GM12878 (cell line): ENCODE results near the gene XPNPEP3. TPM values are rescaled to one million over a fixed set of nuclear protein-coding genes. Genes with fewer than 3 reads are reported as not detected.

Source experiments
- CBX5 ChIP-seq: sonication (generic); IDR thresholded peaks from 2 replicates; pipeline ENCODE4 v1.6.1; 2016; ENCODE audit warnings: low read depth, moderate library complexity, mild to moderate bottlenecking, inconsistent platforms
- CREB1 ChIP-seq: IDR thresholded peaks from 2 replicates; pipeline ENCODE4 v1.6.1; 2012; ENCODE audit warnings: low read depth, mild to moderate bottlenecking, inconsistent platforms
- EZH2 ChIP-seq: IDR thresholded peaks from 2 replicates; pipeline ENCODE4 v1.6.1; 2012; ENCODE audit warnings: low read depth, mild to moderate bottlenecking, control low read depth, inconsistent platforms, low read length, borderline replicate concordance; ENCODE audit not compliant: control insufficient read depth
- FOS ChIP-seq: IDR thresholded peaks from 3 replicates; pipeline ENCODE4 v1.6.1; 2011; ENCODE audit warnings: borderline replicate concordance; ENCODE audit not compliant: insufficient read length; ENCODE audit errors: extremely low read depth
- JUNB ChIP-seq: IDR thresholded peaks from 2 replicates; pipeline ENCODE4 v1.6.1; 2016; ENCODE audit warnings: antibody characterized with exemption, mild to moderate bottlenecking
- KLF5 ChIP-seq: fragments of 450-650 bp; IDR thresholded peaks from 2 replicates; pipeline ENCODE4 v1.6.1; 2014; ENCODE audit warnings: mild to moderate bottlenecking; ENCODE audit not compliant: partially characterized antibody
- MEF2A ChIP-seq: IDR thresholded peaks from 2 replicates; pipeline ENCODE4 v1.6.1; 2011; ENCODE audit warnings: low read depth, mild to moderate bottlenecking, low read length, moderate library complexity; ENCODE audit not compliant: insufficient read depth
- MEF2B ChIP-seq: fragments of 450-650 bp; IDR thresholded peaks from 2 replicates; pipeline ENCODE4 v1.6.1; 2018; ENCODE audit warnings: mild to moderate bottlenecking, moderate library complexity; ENCODE audit not compliant: partially characterized antibody, poor library complexity, severe bottlenecking
- RAD51 ChIP-seq: fragments of 450-650 bp; IDR thresholded peaks from 2 replicates; pipeline ENCODE4 v1.6.1; 2016; ENCODE audit warnings: moderate library complexity, mild to moderate bottlenecking, inconsistent platforms
- RUNX3 ChIP-seq: IDR thresholded peaks from 2 replicates; pipeline ENCODE4 v1.6.1; 2012; ENCODE audit warnings: low read length, inconsistent platforms
- SMARCA5 ChIP-seq: fragments of 450-650 bp; IDR thresholded peaks from 2 replicates; pipeline ENCODE4 v1.6.1; 2017; ENCODE audit warnings: mild to moderate bottlenecking
- SUPT20H ChIP-seq: IDR thresholded peaks from 2 replicates; pipeline ENCODE4 v1.6.1; 2011; ENCODE audit warnings: low read depth, mild to moderate bottlenecking, low read length, moderate library complexity, borderline replicate concordance; ENCODE audit not compliant: control insufficient read depth
- TCF7 ChIP-seq: IDR thresholded peaks from 2 replicates; pipeline ENCODE4 v1.6.1; 2014; ENCODE audit warnings: antibody characterized with exemption, borderline replicate concordance
- ZNF24 ChIP-seq: fragments of 450-650 bp; IDR thresholded peaks from 2 replicates; pipeline ENCODE4 v1.6.1; 2017; ENCODE audit warnings: antibody characterized with exemption, mild to moderate bottlenecking
- ZNF384 ChIP-seq: IDR thresholded peaks from 2 replicates; pipeline ENCODE4 v1.6.1; 2012; ENCODE audit warnings: low read depth, mild to moderate bottlenecking, low read length, improper control_type of control experiment, borderline replicate concordance
- ZSCAN29 ChIP-seq: fragments of 450-650 bp; IDR thresholded peaks from 2 replicates; pipeline ENCODE4 v1.6.1; 2017; ENCODE audit warnings: mild to moderate bottlenecking, moderate library complexity
- polyA plus RNA-seq, 11 experiments: library from polyadenylated mRNA; depleted of rRNA in 4 of 11; unstranded in 6 of 11; stranded (reverse) in 5 of 11; fragments of >200 nt; fragmentation: Nextera tagmentation in 4 of 11; fragmentation: Illumina TruSeq in 1 of 11; extraction: Ambion mirVana in 4 of 11; extraction: Trizol in 1 of 11; gene quantifications; 1 replicate in 1 of 11; 2 replicates in 10 of 11; pipeline versions ENCODE4 v1.2.1 to v1.2.3, GENCODE V29; 2011 to 2016; ENCODE audit warnings: inconsistent platforms in 2 of 11, missing spikeins in 2 of 11, low read depth in 1 of 11
- total RNA-seq, 4 experiments: library from RNA; depleted of rRNA in 3 of 4; stranded (reverse); fragments of >200 nt in 3 of 4; fragmentation: Illumina TruSeq in 1 of 4; extraction: Trizol in 1 of 4; gene quantifications; 2 replicates each; pipeline versions ENCODE4 v1.2.1 to v1.2.3, GENCODE V29; 2013 to 2021
- TF ChIP-seq, protein P1 (sequence below): fragments of 450-650 bp; IDR thresholded peaks from 2 replicates; pipeline ENCODE4 v1.6.1; 2017; ENCODE audit warnings: mild to moderate bottlenecking, moderate library complexity
- TF ChIP-seq, protein P2 (sequence below): fragments of 450-650 bp; formaldehyde crosslinking; IDR thresholded peaks from 2 replicates; pipeline ENCODE4 v1.4.0; 2020; ENCODE audit warnings: mild to moderate bottlenecking, moderate library complexity
- TF ChIP-seq, protein P3 (sequence below): fragments of 450-650 bp; IDR thresholded peaks from 2 replicates; pipeline ENCODE4 v1.6.1; 2017; ENCODE audit warnings: mild to moderate bottlenecking, low read depth, inconsistent platforms; ENCODE audit not compliant: poor library complexity, severe bottlenecking

The XPNPEP3 gene
- total and polyA plus RNA-seq, 10 of the 15 experiments (the other 5 are each of a cell fraction or from before 2014, with no cell fraction given), result 6.7 to 19.9 (median 11.7) TPM

DNA sequence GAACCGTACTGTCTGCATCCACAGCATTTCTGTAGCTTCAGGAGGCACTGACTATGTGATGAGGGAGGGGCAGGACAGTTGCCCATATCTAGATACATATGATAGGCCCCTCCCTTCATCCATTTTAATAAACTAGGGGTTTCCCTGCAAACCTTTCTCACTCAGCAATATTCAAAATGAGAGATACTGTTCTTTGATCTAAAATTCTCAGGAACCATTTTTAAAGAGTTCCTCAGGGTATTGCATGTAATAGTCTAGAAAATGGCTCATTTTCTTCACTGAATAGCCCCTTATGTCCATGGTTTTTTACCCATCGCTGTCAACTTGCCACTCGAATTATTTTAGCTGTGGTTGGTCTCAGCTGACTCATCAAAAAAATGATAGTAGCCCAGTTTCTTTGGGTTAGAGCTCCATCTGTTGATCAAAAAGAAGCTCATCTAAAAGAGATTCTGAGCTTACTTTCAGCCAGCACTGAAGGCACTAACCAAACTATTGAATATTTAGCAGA, 42.0 kb downstream of the XPNPEP3 start (continued):
- TF ChIP-seq RAD51 (no peak), EZH2 (no peak), ZNF24 (peak; percentile 41; the same call in 1 of the 2 replicates), ZSCAN29 (0 out of 2 replicates have a peak, but pooled peaks have one; percentile 13), MEF2B (peak; percentile 26), SMARCA5 (peak; percentile 46; the same call in 1 of the 2 replicates), FOS (no peak), CREB1 (no peak), SUPT20H (no peak), TCF7 (peak; percentile 90), CBX5 (no peak), RUNX3 (peak; percentile 71; the same call in 1 of the 2 replicates), JUNB (peak; percentile 81), ZNF384 (peak; percentile 57; the same call in 1 of the 2 replicates), KLF5 (no peak), MEF2A (peak; percentile 46; the same call in 1 of the 2 replicates)
- TF ChIP-seq, protein P1, sequence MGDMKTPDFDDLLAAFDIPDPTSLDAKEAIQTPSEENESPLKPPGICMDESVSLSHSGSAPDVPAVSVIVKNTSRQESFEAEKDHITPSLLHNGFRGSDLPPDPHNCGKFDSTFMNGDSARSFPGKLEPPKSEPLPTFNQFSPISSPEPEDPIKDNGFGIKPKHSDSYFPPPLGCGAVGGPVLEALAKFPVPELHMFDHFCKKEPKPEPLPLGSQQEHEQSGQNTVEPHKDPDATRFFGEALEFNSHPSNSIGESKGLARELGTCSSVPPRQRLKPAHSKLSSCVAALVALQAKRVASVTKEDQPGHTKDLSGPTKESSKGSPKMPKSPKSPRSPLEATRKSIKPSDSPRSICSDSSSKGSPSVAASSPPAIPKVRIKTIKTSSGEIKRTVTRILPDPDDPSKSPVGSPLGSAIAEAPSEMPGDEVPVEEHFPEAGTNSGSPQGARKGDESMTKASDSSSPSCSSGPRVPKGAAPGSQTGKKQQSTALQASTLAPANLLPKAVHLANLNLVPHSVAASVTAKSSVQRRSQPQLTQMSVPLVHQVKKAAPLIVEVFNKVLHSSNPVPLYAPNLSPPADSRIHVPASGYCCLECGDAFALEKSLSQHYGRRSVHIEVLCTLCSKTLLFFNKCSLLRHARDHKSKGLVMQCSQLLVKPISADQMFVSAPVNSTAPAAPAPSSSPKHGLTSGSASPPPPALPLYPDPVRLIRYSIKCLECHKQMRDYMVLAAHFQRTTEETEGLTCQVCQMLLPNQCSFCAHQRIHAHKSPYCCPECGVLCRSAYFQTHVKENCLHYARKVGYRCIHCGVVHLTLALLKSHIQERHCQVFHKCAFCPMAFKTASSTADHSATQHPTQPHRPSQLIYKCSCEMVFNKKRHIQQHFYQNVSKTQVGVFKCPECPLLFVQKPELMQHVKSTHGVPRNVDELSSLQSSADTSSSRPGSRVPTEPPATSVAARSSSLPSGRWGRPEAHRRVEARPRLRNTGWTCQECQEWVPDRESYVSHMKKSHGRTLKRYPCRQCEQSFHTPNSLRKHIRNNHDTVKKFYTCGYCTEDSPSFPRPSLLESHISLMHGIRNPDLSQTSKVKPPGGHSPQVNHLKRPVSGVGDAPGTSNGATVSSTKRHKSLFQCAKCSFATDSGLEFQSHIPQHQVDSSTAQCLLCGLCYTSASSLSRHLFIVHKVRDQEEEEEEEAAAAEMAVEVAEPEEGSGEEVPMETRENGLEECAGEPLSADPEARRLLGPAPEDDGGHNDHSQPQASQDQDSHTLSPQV, result peak; percentile 69; the same call in 1 of the 2 replicates
- TF ChIP-seq, protein P2, sequence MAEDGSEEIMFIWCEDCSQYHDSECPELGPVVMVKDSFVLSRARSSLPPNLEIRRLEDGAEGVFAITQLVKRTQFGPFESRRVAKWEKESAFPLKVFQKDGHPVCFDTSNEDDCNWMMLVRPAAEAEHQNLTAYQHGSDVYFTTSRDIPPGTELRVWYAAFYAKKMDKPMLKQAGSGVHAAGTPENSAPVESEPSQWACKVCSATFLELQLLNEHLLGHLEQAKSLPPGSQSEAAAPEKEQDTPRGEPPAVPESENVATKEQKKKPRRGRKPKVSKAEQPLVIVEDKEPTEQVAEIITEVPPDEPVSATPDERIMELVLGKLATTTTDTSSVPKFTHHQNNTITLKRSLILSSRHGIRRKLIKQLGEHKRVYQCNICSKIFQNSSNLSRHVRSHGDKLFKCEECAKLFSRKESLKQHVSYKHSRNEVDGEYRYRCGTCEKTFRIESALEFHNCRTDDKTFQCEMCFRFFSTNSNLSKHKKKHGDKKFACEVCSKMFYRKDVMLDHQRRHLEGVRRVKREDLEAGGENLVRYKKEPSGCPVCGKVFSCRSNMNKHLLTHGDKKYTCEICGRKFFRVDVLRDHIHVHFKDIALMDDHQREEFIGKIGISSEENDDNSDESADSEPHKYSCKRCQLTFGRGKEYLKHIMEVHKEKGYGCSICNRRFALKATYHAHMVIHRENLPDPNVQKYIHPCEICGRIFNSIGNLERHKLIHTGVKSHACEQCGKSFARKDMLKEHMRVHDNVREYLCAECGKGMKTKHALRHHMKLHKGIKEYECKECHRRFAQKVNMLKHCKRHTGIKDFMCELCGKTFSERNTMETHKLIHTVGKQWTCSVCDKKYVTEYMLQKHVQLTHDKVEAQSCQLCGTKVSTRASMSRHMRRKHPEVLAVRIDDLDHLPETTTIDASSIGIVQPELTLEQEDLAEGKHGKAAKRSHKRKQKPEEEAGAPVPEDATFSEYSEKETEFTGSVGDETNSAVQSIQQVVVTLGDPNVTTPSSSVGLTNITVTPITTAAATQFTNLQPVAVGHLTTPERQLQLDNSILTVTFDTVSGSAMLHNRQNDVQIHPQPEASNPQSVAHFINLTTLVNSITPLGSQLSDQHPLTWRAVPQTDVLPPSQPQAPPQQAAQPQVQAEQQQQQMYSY (CRISPR knock-in tag), result no peak
- TF ChIP-seq, protein P3, sequence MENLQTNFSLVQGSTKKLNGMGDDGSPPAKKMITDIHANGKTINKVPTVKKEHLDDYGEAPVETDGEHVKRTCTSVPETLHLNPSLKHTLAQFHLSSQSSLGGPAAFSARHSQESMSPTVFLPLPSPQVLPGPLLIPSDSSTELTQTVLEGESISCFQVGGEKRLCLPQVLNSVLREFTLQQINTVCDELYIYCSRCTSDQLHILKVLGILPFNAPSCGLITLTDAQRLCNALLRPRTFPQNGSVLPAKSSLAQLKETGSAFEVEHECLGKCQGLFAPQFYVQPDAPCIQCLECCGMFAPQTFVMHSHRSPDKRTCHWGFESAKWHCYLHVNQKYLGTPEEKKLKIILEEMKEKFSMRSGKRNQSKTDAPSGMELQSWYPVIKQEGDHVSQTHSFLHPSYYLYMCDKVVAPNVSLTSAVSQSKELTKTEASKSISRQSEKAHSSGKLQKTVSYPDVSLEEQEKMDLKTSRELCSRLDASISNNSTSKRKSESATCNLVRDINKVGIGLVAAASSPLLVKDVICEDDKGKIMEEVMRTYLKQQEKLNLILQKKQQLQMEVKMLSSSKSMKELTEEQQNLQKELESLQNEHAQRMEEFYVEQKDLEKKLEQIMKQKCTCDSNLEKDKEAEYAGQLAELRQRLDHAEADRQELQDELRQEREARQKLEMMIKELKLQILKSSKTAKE, result peak; percentile 68
